Chondrocyte (in vitro differentiated cells): ENCODE data around the gene LINC00305. TPM values are rescaled to one million over a fixed set of nuclear protein-coding genes. Genes with fewer than 3 reads are reported as not detected.

Experiments used
- DNase-seq: peaks from one replicate; pipeline ENCODE4 v3.0.0; 2021; ENCODE audit warnings: mixed read lengths, low spot score
- H3K27ac Mint-ChIP-seq: one replicate; pipeline ENCODE4 v1.8.0; 2021; ENCODE audit warnings: mild to moderate bottlenecking, moderate library complexity, mixed read lengths; ENCODE audit not compliant: unreplicated experiment
- H3K27me3 Mint-ChIP-seq: 2 replicates; pipeline ENCODE4 v1.8.0; 2021; ENCODE audit warnings: low read depth, mixed read lengths
- H3K36me3 Mint-ChIP-seq: 2 replicates; pipeline ENCODE4 v1.8.0; 2021; ENCODE audit warnings: low read depth, mixed read lengths
- H3K4me1 Mint-ChIP-seq: 2 replicates; pipeline ENCODE4 v1.8.0; 2021; ENCODE audit warnings: low read depth, mild to moderate bottlenecking, mixed read lengths
- H3K4me3 Mint-ChIP-seq: one replicate; pipeline ENCODE4 v1.8.0; 2021; ENCODE audit warnings: mild to moderate bottlenecking, moderate library complexity, mixed read lengths; ENCODE audit not compliant: unreplicated experiment
- H3K9me3 Mint-ChIP-seq: 2 replicates; pipeline ENCODE4 v1.8.0; 2021; ENCODE audit warnings: low read depth, mixed read lengths
- total RNA-seq: library from RNA; stranded (reverse); gene quantifications from 3 replicates; pipeline ENCODE4 v1.2.1, GENCODE V29; 2021
- TF ChIP-seq, protein P1 (sequence below): fragments of 200-600 bp; sonication (generic); IDR thresholded peaks from 2 replicates; pipeline ENCODE4 v1.5.0; 2021; ENCODE audit warnings: antibody characterized with exemption, mild to moderate bottlenecking, moderate library complexity

The LINC00305 gene
- total RNA-seq, 1 donor from 2014 or later, result not detected

DNA sequence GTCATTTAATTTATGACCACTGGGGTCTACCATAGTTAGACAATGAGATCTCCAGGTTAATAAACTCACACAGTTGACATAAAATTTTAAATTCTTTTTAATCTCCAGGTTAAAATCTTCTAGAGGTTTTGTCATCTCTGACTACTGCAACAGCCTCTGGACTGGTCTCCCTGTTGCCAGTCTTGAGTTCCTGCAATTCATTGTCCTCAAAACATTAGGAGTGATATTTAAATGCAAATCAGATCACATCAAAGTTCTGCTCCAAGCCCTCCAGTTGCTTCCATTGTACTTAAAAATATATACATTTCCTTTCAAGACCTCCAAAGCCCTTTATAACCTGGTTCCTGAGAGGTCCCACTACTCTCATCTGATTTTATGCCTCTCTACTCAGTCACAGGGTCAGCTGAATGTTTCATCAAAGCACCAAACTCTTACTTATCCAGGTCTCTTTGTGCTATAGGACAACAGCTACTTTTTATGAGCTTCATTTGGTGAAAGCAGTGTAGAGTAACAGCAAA is 18.6 kb upstream of the LINC00305 start:
- TF ChIP-seq, protein P1, sequence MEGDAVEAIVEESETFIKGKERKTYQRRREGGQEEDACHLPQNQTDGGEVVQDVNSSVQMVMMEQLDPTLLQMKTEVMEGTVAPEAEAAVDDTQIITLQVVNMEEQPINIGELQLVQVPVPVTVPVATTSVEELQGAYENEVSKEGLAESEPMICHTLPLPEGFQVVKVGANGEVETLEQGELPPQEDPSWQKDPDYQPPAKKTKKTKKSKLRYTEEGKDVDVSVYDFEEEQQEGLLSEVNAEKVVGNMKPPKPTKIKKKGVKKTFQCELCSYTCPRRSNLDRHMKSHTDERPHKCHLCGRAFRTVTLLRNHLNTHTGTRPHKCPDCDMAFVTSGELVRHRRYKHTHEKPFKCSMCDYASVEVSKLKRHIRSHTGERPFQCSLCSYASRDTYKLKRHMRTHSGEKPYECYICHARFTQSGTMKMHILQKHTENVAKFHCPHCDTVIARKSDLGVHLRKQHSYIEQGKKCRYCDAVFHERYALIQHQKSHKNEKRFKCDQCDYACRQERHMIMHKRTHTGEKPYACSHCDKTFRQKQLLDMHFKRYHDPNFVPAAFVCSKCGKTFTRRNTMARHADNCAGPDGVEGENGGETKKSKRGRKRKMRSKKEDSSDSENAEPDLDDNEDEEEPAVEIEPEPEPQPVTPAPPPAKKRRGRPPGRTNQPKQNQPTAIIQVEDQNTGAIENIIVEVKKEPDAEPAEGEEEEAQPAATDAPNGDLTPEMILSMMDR, result no peak
- Mint-ChIP-seq H3K4me3 (no peak overlapping the region), H3K4me1 (no peaks in the 10 kb centered on the region), H3K36me3 (no peaks in the 10 kb centered on the region), H3K9me3 (peaks cover 3% of the 10 kb centered on the region), H3K27me3 (no peaks in the 10 kb centered on the region), H3K27ac (no peak overlapping the region)
- no peak for DNase-seq

DNA sequence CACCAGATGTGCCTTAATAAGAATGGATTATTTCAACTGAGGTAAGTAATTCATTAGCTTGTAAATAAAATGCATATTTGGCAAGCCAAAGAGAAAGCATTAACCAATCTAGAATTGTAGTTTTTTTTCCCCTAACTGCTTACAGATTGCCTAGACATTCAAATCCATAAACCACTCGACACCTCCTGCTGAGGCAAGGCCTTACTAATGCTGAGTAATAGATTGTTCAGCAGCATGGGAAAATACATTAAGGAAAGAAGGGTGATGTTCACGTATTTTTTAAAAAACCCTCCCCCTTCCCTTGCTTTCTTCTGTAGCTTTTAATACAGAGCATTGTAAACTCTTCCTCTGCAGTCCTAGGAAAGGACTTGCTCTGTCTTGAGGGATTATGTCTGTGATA is 17.0 kb upstream of the LINC00305 start:
- H3K9me3 Mint-ChIP-seq, result no peaks in the 10 kb centered on the region
- no peaks in the 10 kb centered on the region for H3K36me3 Mint-ChIP-seq
- no peak for DNase-seq
- H3K4me3 Mint-ChIP-seq, result no peak overlapping the region
- TF ChIP-seq, protein P1, result no peak
- no peaks in the 10 kb centered on the region for H3K27me3 Mint-ChIP-seq
- no peak overlapping the region for H3K27ac Mint-ChIP-seq
- no peaks in the 10 kb centered on the region for H3K4me1 Mint-ChIP-seq

DNA sequence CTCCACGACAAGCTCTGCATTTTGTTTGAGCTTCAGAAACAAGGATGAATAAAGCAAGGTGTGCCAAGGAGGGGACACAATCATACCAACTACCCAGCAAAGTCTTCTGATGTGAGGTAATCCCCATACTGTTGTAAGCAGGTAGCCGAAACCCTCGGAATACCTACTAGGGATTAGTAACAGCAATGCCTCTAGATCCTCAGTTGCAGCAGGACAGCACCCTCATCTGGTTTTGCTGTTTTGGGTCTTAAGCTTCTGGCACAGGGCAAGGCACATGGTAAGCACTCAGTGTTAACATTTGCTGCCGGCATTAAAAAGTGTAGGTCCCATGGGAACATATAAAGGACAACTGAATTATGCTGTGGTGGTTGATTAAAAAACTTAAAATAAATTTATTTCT is 16.0 kb upstream of the LINC00305 start:
- Mint-ChIP-seq H3K9me3 (no peaks in the 10 kb centered on the region), H3K27me3 (no peaks in the 10 kb centered on the region), H3K36me3 (no peaks in the 10 kb centered on the region), H3K4me1 (no peaks in the 10 kb centered on the region), H3K4me3 (no peak overlapping the region), H3K27ac (no peak overlapping the region)
- TF ChIP-seq, protein P1, result no peak
- DNase-seq, result no peak

DNA sequence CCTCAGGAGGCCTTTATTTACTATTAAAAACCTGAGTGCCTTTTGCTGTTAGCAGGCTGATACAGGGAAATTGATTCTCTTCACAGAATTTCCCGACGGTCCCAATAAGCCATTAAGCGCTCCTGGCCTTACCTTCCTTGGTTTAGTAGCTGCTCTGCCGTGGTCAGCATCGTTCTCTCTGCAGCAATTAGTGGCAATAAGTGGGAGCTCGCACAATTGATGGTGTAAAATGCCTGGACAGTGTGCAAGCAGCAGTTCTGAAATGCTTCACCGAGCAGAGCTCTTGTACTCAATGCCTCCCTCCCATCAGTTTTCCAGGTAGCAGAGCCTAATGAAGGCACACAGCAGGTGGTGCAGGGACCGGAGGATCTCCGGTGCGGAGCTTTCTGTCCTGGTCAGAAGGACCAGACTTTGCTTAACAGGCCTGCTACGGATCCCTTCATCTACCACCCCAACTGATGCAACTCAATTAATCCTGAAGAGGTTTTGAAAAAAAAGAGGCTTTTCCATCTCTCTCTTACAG is 1.1 kb upstream of the LINC00305 start:
- DNase-seq, result no peak
- Mint-ChIP-seq H3K9me3 (no peaks in the 10 kb centered on the region), H3K27ac (no peak overlapping the region), H3K36me3 (no peaks in the 10 kb centered on the region), H3K4me3 (no peak overlapping the region), H3K27me3 (peaks cover 15% of the 10 kb centered on the region), H3K4me1 (no peaks in the 10 kb centered on the region)
- TF ChIP-seq, protein P1, result no peak

DNA sequence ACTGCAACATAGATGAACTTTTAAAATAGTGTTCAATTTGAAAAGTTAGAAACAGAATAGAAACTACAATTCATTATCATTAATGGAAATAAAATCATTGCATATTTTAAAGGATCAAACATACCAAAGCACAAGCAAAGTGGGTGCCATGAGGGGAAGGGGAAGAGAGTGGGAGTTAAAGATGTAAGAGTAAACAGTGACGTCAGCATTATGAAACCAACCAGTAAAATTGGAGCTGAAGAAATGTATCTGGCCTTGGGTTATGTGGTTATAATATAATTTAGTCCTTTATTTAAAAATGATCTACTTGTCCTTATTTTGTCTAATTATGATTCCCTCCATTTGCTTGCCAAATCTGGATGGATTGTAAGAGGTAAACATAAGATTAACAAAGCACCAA is 6.0 kb downstream of the LINC00305 start:
- TF ChIP-seq, protein P1, result no peak
- Mint-ChIP-seq H3K4me1 (no peaks in the 10 kb centered on the region), H3K9me3 (no peaks in the 10 kb centered on the region), H3K36me3 (no peaks in the 10 kb centered on the region), H3K27me3 (peaks cover 11% of the 10 kb centered on the region), H3K27ac (no peak overlapping the region), H3K4me3 (no peak overlapping the region)
- DNase-seq, result no peak
